Lung (tissue), 12 donors: ENCODE results near the gene RABGAP1L. TPM values are rescaled to one million over a fixed set of nuclear protein-coding genes. Genes with fewer than 3 reads are reported as not detected.

Experiments
- ATAC-seq: fragments of 200-7000 bp; cut with Tn5 transposase; one replicate; pipeline ENCODE4 v1.9.1; 2020; ENCODE audit warnings: moderate number of reproducible peaks; ENCODE audit not compliant: insufficient read depth, low FRiP score
- DNase-seq, 3 donors: peaks; one replicate each; pipeline ENCODE4 v3.0.0-alpha.2; 2013 to 2017
- H3K27ac ChIP-seq, 2 donors: one replicate each; pipeline ENCODE4 v1.5.1; 2013; ENCODE audit warnings: mild to moderate bottlenecking in 2 of 2, moderate library complexity in 2 of 2, control low read depth in 1 of 2, inconsistent platforms in 1 of 2, low read depth in 1 of 2, low read length in 1 of 2
- H3K27me3 ChIP-seq, 3 donors: one replicate each; pipeline ENCODE4 v1.5.1; 2013; ENCODE audit warnings: low read length in 2 of 3; ENCODE audit not compliant: control insufficient read depth in 3 of 3, insufficient read depth in 3 of 3
- H3K36me3 ChIP-seq, 4 donors: one replicate each; pipeline ENCODE4 v1.5.1; 2013; ENCODE audit warnings: low read length in 4 of 4, mild to moderate bottlenecking in 1 of 4, moderate library complexity in 1 of 4; ENCODE audit not compliant: control insufficient read depth in 4 of 4, insufficient read depth in 4 of 4
- H3K4me1 ChIP-seq, 5 donors: one replicate each; pipeline ENCODE4 v1.5.1; 2013; ENCODE audit warnings: low read length in 5 of 5, mild to moderate bottlenecking in 2 of 5, moderate library complexity in 1 of 5; ENCODE audit not compliant: control insufficient read depth in 5 of 5, insufficient read depth in 5 of 5
- H3K4me3 ChIP-seq: one replicate; pipeline ENCODE4 v1.5.1; 2013; ENCODE audit warnings: mild to moderate bottlenecking, control low read depth, moderate library complexity
- H3K9ac ChIP-seq, 2 donors: one replicate each; pipeline ENCODE4 v1.5.1; 2013; ENCODE audit warnings: low read length in 2 of 2, control low read depth in 1 of 2; ENCODE audit not compliant: insufficient read depth in 1 of 2
- H3K9me3 ChIP-seq, 4 donors: one replicate each; pipeline ENCODE4 v1.5.1; 2013; ENCODE audit warnings: low read length in 3 of 4, mild to moderate bottlenecking in 1 of 4, moderate library complexity in 1 of 4; ENCODE audit not compliant: control insufficient read depth in 4 of 4, insufficient read depth in 3 of 4
- WGBS, 2 donors: extraction: QIAGEN DNeasy Blood & Tissue Kit; methylation state at CpG; one replicate each; pipeline ENCODE4 v1.1.7; 2013; 5-methylcytosine and 5-hydroxymethylcytosine counted together
- polyA plus RNA-seq, 2 donors: library from polyadenylated mRNA; stranded (reverse); fragments of 200-250 nt; gene quantifications; one replicate each; pipeline ENCODE4 v1.2.1, GENCODE V29; 2013
- total RNA-seq, 2 donors: library from RNA; depleted of rRNA in 1 of 2; stranded (reverse); fragments of >200 nt in 1 of 2; gene quantifications; one replicate each; pipeline ENCODE4 v1.2.1, GENCODE V29; 2014 to 2021
- TF ChIP-seq, protein P1 (sequence below): IDR thresholded peaks from 2 replicates; pipeline ENCODE4 v1.5.1; 2012; ENCODE audit warnings: mild to moderate bottlenecking; ENCODE audit errors: control extremely low read depth, extremely low read depth
- donor health status: control.
- donor health status: control.
- donor health status: Bipolar disorder and iron deficiency.
- donor health status: healthy.
- donor health status: DM: yes; HTN: yes; CAD: no.

The RABGAP1L gene
- total and polyA plus RNA-seq, 4 donors = 16.0 to 123 (median 44.5) TPM

DNA sequence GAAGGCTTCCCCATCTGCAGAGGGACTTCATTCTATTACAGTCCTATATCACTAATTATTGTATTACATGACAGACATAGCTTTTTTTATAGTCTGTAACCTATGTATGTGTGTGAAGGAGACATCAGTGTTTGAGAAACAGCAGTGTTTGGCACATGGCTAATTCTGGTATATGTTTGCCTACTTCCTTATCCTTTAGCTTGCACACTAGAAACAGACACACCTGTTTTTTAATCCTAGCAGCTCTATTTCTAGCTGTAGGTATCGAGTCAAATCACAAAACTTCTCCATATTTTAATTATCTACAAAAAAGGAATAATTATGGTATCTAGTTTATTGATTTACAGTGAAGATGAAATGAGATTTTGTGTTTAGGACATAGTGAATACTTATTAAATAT is 711.0 kb downstream of the RABGAP1L start:
- H3K27me3 ChIP-seq = no peaks in the 10 kb centered on the region
- peaks cover 0 to 2% (median 0%) of the 10 kb centered on the region in 4 donors for H3K9me3 ChIP-seq
- WGBS, 2 donors = 95 to 97% methylated on average over 1 of the region's 1 CpG
- DNase-seq (no peak), ATAC-seq (no peak)
- H3K36me3 ChIP-seq = no peaks in the 10 kb centered on the region
- no peak overlapping the region for H3K9ac ChIP-seq
- peaks cover 0 to 10% (median 0%) of the 10 kb centered on the region in 5 donors for H3K4me1 ChIP-seq
- TF ChIP-seq, protein P1, sequence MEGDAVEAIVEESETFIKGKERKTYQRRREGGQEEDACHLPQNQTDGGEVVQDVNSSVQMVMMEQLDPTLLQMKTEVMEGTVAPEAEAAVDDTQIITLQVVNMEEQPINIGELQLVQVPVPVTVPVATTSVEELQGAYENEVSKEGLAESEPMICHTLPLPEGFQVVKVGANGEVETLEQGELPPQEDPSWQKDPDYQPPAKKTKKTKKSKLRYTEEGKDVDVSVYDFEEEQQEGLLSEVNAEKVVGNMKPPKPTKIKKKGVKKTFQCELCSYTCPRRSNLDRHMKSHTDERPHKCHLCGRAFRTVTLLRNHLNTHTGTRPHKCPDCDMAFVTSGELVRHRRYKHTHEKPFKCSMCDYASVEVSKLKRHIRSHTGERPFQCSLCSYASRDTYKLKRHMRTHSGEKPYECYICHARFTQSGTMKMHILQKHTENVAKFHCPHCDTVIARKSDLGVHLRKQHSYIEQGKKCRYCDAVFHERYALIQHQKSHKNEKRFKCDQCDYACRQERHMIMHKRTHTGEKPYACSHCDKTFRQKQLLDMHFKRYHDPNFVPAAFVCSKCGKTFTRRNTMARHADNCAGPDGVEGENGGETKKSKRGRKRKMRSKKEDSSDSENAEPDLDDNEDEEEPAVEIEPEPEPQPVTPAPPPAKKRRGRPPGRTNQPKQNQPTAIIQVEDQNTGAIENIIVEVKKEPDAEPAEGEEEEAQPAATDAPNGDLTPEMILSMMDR = no peak
- H3K27ac ChIP-seq = no peak overlapping the region
- H3K4me3 ChIP-seq = no peak overlapping the region

DNA sequence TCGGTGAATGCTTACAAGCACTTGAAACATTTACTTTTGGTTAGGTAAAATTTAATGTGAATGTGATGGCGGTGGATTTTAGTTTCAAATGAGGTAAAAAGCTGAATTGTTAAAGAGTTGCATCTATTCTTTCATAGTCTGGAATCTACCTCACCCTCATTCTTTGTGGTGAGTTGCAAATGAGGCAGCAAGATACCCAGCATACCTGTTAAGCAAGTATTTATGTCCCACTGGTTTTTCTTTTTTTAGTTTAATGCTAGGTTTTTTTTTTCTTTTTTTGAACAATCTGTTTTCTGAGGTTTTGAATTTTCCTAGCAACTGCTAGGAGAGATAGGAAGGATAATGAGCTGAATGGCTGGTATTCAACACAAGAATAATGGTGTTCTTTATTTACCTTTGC is 712.6 kb downstream of the RABGAP1L start:
- ATAC-seq (no peak), DNase-seq (peak in 2 of 3 donors; percentile 7 to 29)
- 57 to 80% methylated on average over 2 of the region's 2 CpGs for WGBS, 2 donors
- peaks cover 0 to 2% (median 0%) of the 10 kb centered on the region in 4 donors for H3K9me3 ChIP-seq
- no peak overlapping the region for H3K9ac ChIP-seq
- H3K27me3 ChIP-seq = no peaks in the 10 kb centered on the region
- no peaks in the 10 kb centered on the region for H3K36me3 ChIP-seq
- H3K27ac ChIP-seq = no peak overlapping the region
- peaks cover 0 to 22% (median 0%) of the 10 kb centered on the region in 5 donors for H3K4me1 ChIP-seq
- TF ChIP-seq, protein P1 = no peak
- no peak overlapping the region for H3K4me3 ChIP-seq

DNA sequence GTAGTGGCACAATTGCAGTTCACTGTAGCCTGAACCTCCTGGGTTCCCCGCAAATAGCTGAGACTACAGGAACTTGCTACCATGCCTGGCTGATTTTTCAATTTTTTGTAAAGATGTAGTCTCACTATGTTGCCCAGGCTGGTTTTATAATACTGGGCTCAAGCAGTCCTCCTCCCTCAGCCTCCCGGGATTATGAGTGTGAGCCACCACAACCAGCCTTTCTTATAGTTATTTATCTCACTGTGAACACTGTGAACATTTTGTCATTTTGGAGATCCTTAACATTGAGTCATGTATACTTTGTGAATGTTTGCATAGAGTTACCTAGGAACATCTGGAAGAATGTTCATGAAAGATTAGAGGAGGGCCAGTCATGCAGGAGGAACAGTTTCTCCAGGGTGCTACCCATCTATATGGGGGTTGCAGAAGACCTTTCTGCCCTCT is 713.3 kb downstream of the RABGAP1L start:
- DNase-seq = no peak
- no peaks in the 10 kb centered on the region for H3K27me3 ChIP-seq
- no peak overlapping the region for H3K4me3 ChIP-seq
- H3K9ac ChIP-seq = no peak overlapping the region
- TF ChIP-seq, protein P1 = no peak
- H3K27ac ChIP-seq = no peak overlapping the region
- peaks cover 0 to 2% (median 0%) of the 10 kb centered on the region in 4 donors for H3K9me3 ChIP-seq
- peaks cover 0 to 2% (median 0%) of the 10 kb centered on the region in 4 donors for H3K36me3 ChIP-seq
- H3K4me1 ChIP-seq = peaks cover 0 to 28% (median 3%) of the 10 kb centered on the region in 5 donors
- no peak for ATAC-seq
- 92 to 93% methylated on average over 2 of the region's 2 CpGs for WGBS, 2 donors
